ENCODE data around the gene CIITA.
"Not testable (repeated sequence)": the region's sequence is repeated elsewhere in the genome, so short reads cannot be mapped to it uniquely, and the experiment has no call there.

CIITA gene, protein sequence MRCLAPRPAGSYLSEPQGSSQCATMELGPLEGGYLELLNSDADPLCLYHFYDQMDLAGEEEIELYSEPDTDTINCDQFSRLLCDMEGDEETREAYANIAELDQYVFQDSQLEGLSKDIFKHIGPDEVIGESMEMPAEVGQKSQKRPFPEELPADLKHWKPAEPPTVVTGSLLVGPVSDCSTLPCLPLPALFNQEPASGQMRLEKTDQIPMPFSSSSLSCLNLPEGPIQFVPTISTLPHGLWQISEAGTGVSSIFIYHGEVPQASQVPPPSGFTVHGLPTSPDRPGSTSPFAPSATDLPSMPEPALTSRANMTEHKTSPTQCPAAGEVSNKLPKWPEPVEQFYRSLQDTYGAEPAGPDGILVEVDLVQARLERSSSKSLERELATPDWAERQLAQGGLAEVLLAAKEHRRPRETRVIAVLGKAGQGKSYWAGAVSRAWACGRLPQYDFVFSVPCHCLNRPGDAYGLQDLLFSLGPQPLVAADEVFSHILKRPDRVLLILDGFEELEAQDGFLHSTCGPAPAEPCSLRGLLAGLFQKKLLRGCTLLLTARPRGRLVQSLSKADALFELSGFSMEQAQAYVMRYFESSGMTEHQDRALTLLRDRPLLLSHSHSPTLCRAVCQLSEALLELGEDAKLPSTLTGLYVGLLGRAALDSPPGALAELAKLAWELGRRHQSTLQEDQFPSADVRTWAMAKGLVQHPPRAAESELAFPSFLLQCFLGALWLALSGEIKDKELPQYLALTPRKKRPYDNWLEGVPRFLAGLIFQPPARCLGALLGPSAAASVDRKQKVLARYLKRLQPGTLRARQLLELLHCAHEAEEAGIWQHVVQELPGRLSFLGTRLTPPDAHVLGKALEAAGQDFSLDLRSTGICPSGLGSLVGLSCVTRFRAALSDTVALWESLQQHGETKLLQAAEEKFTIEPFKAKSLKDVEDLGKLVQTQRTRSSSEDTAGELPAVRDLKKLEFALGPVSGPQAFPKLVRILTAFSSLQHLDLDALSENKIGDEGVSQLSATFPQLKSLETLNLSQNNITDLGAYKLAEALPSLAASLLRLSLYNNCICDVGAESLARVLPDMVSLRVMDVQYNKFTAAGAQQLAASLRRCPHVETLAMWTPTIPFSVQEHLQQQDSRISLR

GRCh38 chr16:10876799-10877341 is at the start of gene CIITA:
Gene CIITA (plus strand): TSS chr16:10877202. CDS start chr16:10877331, 129 bp downstream.
- in situ Hi-C loops (cut with HindIII; ENCODE audit: low sequenced_read_pairs), result no loop called here

- in situ Hi-C loops (cut with HindIII; ENCODE audit: low sequenced_read_pairs), result loop anchor here (5.0 kb wide), 1 partner anchor 81 kb away; no protein-coding TSS in a partner anchor
Observed at GRCh38 chr16:10827691-10828341, 49.2 kb upstream of the CIITA start.

DNA sequence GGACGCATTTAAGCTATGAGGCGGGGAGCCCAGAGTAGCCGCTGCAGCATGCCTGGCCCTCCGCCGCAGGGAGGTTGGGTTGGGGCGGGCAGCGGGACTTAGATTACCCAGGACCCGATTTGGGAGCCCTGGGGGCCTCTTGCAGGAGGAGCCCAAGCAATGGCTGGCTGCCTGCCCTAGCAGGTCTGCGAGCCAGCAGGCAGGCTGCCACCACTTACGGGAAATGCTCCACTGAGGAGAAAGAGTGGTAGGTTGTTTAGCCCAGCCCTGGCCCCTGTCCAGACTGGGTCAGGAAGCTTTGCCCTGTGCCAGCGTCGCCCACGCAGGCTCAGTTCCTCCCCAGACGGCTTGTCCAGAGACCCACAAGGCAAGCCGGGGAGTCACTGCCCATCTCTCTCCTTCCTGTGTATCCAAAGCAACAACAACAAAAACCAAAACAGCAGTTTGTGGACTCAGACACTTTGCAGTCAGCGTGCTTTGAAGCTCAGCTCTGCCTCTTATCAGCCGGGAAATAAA is 48.1 kb upstream of the CIITA start:
- in situ Hi-C loops (cut with HindIII; ENCODE audit: low sequenced_read_pairs), result loop anchor here (5.0 kb wide), 1 partner anchor 82 kb away; no protein-coding TSS in a partner anchor

DNA sequence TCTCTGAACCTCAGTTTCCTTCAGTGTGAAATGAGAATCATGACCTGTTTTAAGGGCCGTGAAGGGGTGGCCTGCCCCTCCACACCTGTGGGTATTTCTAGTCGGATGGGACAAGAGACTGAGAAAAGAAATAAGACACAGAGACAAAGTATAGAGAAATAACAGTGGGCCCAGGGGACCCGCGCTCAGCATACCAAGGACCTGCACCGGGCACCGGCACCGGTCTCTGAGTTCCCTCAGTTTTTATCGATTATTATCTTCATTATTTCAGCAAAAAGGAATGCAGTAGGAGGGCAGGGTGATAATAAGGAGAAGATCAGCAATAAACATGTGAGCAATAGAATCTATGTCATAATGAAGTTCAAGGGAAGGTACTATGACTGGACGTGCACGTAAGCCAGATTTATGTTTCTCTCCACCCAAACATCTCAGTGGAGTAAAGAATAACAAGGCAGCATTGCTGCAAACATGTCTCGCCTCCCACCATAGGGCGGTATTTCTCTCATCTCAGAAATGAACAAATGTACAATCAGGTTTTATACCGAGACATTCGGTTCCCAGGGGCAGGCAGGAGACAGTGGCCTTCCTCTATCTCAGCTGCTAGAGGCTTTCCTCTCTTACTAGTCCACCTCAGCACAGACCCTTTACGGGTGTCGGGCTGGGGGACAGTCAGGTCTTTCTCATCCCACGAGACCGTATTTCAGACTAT is 47.5 kb upstream of the CIITA start:
- in situ Hi-C loops (cut with HindIII; ENCODE audit: low sequenced_read_pairs), result loop anchor here (5.0 kb wide), 1 partner anchor 82 kb away; no protein-coding TSS in a partner anchor

GRCh38 chr16:10830240-10830639 is 46.8 kb upstream of the CIITA start:
- in situ Hi-C loops (cut with HindIII; ENCODE audit: low sequenced_read_pairs), result not testable (repeated sequence)

- in situ Hi-C loops (cut with HindIII; ENCODE audit: low sequenced_read_pairs), result no loop called here
Observed at GRCh38 chr16:10831894-10832886, 44.8 kb upstream of the CIITA start.

DNA sequence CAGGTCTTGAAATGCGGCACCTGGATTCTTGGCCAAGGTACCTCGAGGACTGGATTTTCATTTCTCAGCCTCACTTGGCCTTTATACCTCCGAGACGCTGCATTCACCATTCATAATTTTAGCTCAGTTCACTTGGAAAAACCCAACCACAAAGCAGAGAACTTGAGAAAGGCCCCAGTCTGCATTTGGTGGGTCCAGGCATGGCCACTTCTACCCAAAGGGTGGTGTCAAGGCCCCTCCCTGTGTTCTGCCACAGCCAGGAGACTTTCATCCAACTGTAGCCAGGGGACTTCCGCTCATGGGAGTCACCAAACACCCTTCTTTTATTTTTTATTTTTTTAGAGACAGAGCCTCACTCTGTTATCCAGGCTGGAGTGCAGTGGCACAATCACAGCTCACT is 43.7 kb upstream of the CIITA start:
- in situ Hi-C loops (cut with HindIII; ENCODE audit: low sequenced_read_pairs), result no loop called here

DNA sequence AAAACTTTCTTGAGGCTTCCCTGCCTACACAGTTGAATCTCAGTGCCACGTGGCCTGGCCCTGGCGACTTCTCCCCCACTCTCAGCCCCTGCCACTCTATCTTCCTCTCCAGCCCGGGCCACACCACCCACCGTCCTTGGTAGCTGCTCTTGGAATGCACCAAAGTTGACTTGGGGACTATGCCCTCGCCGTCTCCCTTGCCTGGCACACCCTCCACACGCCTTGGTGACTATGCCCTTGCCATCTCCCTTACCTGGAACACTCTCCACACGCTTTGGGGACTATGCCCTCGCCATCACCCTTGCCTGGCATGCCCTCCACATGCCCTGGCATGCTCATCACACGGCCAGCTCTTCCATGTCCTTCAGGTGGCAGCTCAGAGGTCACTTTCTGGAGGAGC is 42.9 kb upstream of the CIITA start:
- in situ Hi-C loops (cut with HindIII; ENCODE audit: low sequenced_read_pairs), result no loop called here

- in situ Hi-C loops (cut with HindIII; ENCODE audit: low sequenced_read_pairs), result no loop called here
Observed at GRCh38 chr16:10834766-10835165, 42.2 kb upstream of the CIITA start.

DNA sequence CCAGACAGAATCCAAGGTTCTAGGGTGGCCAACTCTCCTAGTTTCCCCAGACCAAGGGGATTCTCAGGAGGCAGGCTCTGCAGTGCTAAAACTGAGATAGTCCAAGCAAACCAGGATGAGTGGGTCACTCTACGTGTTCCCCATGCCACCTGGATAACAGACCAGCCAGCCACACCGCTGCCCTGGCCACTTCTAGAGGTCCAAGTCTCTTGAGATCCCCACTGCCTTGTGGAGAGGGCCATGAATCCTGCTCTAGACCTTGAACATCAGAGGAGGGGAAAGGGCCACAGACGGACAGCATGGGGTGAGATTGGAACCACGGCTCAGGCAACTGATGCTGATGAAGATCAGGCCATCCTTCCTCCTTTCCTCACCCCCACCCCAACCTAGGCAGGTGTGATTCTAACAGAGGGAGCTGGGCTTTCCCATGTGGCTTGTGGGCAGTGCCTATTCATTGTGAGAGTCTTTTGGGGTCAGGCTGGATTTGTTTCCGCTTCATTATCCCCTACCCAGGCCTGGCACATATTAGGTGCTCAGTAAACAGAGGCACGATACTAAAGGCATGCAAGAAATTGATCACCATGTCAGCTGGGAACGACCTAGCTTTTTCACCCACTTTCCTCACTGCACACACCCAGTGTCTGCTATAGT is 41.6 kb upstream of the CIITA start:
- in situ Hi-C loops (cut with HindIII; ENCODE audit: low sequenced_read_pairs), result no loop called here

DNA sequence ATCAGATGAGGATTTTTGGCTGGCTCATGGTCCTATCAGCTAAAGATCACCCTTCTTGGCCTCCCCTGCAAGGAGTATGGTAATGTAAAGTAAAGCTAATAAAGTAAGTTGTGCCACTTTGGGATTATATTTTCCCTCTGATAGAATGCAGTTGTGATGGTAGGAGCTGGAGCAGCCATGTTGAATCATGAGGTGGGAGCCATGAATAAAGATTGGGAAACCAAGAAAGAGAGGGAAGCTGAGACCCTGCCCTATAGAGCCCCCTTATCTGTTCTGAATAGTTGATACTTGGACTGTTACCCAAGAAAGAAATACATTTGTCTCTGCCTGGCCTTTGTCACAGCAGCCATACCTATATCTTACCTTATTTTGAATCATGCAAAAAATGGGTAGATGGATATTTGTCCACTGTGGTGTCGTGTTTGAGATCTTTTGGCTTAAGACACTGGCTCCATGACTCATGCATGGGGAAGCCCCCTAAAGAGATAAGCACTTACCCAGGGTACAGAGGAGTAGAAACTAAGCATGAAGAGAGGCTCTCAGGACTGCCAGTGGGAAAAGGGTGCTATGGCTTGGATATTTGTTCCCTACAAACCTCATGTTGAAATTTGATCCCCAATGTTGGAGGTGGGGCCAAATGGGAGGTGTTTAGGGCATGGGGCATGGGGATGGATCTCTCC is 40.7 kb upstream of the CIITA start:
- in situ Hi-C loops (cut with HindIII; ENCODE audit: low sequenced_read_pairs), result no loop called here

DNA sequence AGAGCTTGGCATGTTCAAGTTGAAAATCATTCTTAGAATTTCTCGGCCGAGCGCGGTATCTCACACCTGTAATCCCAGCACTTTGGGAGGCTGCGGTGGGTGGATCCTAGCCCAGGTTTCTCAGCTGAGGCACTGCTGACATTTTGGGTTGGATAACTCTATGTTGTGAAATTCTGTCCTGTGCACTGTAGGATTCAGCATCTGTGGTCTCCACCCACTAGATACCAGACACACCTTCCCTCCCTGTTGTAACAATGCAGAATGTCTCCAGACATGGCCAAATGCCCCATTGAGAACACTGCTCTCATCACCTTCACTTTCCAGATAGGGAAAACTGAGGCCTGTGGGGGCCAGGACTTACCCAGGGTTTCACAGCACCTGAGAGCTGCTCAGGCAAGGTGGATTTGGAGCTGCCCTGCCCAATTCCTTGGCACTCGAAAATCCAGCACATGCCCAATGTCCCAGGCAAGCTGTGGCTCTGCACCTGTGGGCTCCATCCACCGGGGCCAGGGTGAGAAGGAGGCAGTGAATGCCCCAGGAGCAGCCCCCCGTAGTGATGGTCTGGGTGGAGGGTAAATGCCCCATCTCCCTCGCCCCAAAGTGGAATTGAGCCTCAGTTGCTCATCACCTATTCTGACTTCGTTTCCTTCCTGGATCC is 38.3 kb upstream of the CIITA start:
- in situ Hi-C loops (cut with HindIII; ENCODE audit: low sequenced_read_pairs), result no loop called here

- in situ Hi-C loops (cut with HindIII; ENCODE audit: low sequenced_read_pairs), result no loop called here
Observed at GRCh38 chr16:10839279-10839666, 37.7 kb upstream of the CIITA start.

DNA sequence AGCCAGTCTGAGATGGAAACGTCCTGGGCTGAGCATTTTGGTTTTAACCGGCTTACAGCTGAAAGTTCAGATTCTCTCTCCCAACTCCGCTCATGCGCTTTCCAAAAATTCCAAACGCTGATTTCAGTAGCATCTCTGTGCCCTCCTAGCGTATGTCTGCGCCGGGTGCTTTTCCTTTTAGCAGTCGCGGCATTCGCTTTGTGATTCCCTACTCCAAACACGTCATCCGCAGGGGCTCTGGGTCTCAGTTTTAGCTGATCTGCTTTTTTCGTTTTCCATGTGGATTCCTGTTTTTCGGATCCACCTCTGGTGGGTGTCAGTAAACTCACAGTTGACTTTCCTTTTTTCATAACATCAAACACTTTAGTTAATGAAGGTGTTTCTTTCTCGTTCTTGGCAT is 36.3 kb upstream of the CIITA start:
- in situ Hi-C loops (cut with HindIII; ENCODE audit: low sequenced_read_pairs), result no loop called here

DNA sequence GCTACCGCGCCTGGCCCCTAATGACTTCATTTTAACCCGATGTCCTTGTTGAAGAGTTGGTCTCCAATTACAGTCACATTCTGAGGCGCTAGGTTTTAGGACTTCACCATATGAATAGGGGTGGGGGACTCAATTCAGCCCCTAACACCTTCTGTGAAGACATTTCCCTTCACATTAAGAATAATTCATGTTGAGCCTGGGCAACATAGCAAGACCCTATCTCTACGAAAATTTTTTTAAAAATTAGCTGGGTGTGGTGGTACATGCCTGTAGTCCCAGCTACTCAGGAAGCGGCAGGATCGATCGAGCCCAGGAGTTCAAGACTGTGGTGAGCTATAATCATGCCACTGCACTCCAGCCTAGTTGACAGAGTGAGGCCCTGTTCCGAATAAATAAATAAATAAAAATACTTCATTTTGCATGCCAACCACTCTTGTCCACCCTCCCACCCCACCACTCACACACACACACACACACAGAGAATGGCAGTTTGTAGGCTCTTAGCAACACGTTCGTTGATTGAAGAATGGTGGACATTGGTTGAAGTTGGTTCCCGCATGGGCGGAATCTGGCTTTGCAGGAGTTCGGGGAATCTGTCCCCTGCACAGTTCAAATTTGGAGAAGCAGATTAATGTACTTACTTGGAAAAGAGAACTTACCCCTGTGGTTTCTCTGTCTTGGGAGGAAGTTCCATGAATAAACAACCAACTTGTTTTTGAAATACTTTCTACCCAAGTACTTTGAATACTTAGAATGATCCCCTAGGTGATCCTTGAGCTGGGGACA is 30.6 kb upstream of the CIITA start:
- in situ Hi-C loops (cut with HindIII; ENCODE audit: low sequenced_read_pairs), result no loop called here

GRCh38 chr16:10847176-10847575 is 29.8 kb upstream of the CIITA start:
- in situ Hi-C loops (cut with HindIII; ENCODE audit: low sequenced_read_pairs), result no loop called here

Measured in endothelial cell of hepatic sinusoid (primary cell).